HG03457 (cell line): Measurements from ENCODE around the gene HOXD11.

ENCODE experiments used
- ATAC-seq: cut with Tn5 transposase; IDR thresholded peaks from one replicate; pipeline ENCODE4 v1.9.1; 2021; ENCODE audit warnings: moderate number of reproducible peaks; ENCODE audit not compliant: unreplicated experiment

Gene HOXD11

DNA sequence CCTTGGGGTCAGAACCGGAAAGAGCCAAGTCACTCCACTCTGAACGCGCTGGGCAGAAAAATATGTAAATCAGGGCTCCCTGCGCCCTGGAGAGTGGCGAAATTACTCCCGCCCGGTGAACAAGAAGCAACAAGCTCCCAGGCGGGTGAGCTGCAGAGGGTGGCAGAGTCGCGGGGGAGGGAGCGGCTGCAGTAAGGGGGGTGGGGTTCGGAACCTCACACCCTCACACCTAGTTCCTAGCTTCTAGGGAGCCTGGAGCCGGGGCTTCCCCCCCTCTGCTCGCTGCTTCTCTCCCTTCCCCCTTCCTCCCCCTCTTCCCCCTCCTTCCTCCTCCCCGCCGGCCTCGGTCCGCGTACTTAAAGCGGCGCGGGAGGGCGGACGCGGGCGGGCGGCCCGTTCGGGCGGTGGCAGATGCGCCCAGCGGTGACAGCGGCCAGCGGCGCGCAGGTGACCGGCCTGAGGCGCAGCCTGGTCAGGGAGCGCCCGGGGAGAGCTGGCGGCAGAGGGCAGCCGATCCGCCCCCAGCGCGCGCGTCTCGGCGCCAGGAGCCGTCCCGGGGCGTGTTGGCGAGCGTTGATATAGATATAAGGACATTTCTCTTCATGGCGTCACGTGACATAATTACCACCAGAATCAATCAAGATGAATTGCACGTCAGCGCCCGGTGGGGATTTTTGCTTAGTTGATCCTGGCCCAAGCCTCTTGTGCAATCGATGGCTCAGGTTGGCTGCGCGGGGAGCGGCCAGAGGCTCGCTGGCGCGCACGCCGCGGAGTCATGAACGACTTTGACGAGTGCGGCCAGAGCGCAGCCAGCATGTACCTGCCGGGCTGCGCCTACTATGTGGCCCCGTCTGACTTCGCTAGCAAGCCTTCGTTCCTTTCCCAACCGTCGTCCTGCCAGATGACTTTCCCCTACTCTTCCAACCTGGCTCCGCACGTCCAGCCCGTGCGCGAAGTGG is at the start of gene HOXD11:
HOXD11 (plus strand) TSS at position 700 of the 959 bp plus-strand sequence; CDS start at position 776, 76 bp downstream.
- ATAC-seq: no peak

DNA sequence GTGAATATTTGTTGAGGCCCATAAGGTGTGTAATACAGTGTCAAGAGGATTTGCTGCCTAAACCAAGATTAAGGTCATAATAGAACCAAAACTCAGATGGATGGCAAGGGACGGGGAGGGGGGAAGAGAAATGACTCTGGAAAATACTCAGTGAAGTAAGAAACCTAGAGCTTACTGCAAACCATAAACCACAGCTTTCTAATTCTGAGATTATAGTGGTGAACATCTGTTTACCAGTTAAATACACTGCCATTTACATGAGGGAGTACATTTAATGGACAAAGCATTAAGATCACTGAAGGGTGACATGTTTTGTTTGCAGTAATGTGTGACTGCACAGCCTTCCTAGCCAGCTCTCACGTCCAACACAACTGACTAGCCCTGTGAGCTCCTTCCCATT is 43.1 kb upstream of the HOXD11 start:
- no peak for ATAC-seq

DNA sequence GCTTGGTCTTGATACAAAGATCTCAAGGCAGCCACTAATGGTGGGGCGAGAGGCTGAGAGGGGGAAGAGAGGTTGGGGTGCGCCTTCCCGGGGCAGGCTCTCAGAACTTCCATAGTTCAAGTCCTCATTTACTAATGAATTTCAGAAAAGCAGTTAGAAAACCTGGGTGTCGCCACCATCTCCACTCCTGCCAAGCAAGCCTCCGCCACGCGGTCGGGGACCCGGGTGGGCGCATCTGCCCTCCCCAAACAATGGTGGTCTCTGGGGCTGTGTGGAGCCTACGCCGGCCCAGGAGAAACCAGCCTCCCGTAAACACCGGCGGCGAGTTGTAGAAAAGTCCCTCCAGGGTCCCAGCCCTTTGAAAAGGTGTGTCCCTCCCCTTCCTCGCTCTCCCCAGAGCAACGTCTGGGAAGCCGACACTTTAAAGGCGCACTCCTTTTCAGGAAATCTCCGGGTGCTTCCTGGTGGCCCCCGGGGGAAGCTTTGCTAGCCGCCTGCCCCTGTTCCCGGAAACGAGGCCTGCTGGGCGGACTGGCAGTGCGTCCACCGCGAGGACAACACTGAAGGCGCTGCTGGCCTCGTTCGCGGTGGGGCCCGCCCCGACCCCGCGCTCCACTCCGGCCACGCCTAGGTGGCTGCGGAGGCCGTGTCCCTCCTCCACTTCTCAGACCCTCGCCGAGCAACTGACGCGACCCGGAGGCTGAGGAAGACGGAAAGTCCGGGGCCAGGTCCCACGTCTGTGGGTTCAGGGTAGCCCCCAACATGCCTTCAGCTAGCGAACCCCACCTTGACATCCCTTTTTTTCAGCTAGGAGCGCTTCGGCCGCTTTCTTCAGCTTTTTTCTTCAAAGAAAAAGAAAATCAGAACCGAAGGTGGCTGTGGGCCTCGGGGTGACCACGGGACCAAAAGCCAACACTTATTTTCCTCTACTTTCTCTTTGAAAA is 40.2 kb upstream of the HOXD11 start:
- ATAC-seq: no peak

DNA sequence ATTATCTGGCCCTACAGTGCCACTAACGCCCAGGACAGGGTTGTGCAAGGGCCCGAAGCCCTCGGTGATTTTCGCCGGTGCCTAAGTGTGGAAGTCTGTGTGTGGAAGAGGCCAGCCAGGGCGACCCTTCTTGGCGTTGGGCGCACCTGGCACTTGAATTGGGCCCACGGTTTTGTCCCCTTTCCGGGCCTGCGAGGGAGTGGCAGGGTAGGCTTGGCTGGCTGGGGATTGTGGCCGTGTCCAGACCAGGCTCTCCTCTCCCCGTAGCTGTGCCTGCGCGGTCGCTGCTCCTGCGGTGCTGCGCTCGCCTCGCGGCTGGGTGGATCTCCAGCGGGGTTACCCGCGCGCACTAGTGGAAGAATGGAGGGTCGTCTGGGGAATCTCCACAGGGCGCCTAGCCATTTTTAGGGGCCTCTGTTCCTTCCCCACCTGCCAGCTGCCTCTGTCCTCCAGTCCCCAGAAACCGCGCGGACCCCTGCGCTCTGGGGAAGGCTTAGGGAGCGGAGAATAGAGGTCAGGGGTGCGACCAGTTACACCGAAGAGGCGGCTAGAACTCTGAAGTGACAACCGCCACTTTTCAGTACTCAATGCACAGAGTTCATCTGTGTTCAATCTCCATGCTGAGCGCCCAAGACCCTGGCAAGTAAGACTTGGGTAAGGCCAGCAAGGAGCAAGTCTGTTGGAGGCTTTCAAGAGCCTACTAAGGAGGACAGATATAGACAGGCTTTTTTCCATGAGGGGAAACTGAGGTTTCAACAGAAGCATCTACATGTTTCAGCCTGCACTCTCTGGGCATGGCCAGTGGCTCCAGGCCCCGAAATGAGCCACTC is 39.3 kb upstream of the HOXD11 start:
- ATAC-seq: no peak

DNA sequence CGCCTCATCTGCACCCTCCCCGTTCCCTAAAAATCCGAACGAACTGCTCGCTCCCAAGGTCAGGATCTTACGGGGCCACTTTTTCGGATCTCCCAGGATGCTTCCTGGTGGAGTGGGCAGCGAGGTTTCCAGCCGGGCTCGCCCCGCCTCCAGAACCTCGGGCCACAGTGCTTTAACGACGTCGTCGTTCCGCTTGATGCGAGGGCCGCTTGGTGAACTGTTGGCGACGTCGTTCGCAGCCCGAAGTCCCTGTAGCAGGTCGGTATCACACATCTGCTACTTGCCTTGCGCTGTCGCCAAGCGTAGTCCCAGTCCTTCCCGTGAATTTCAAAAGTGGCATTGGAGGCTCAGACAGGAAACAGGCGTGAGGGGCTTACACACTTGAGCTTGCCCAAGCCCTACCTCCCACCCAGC is 38.7 kb upstream of the HOXD11 start:
- ATAC-seq: no peak

DNA sequence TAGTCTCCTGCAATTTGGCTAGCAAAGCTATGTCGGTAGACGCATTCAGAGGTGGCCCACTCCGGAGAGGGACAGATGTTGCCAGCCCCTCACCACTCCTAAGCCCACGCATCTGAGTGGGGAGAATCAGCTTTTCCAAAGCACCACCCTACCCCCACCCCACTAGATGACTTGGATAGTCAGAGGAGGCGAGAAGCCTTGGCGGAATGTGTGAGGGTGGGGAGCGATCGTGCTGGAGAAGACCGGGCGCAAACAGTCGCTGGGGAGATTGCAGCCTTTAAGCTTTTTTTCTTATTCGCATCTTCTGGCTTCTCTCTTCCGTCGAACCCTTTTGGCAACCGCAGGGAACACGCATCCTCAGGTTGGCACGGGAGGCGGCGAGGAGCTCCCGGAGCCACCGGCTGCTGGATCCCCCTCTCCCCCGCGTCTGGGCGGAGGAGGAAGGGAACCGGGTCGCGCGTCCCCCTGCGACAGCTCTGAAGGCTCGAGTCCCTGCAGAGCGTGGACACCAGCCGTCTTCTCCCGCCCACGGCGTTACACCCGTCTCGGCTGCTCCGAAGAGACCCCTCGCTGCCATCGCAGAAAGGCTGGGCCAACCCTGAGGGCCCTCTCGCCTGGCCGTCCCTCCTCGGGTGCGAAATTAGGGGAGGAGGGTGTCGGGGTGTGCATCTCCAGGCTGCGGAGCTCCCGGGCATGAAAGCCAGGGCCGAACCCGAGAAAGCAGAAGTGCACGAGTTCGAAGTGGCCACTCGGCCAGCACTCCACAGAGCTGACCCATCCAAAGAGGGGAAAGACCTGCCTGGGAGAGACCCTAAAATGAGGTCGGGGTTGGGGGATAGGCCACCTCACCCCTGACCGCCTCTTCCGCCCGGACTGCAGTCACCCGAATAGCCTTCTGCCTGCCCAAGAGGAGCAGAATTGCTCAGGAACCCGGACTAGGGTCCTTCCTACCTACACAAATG is 35.5 kb upstream of the HOXD11 start:
- no peak for ATAC-seq

DNA sequence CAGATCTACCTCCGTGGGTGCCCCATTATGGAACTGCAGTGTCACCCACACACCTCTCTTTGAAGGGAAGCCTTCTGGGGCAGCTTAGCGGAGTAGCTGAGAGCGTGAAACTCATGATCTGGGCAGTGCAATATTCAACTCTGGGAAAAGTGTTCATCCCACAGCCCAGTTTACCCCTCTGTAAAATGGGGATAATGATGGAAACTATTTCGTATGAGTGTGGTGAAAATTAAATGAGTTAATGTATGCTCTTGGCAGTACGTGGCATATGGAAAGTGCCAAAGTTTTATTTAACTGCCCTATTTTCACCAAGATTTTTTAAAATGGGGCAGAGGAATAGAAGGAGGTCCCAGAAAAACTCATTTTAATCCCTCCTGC is 34.8 kb upstream of the HOXD11 start:
- no peak for ATAC-seq

DNA sequence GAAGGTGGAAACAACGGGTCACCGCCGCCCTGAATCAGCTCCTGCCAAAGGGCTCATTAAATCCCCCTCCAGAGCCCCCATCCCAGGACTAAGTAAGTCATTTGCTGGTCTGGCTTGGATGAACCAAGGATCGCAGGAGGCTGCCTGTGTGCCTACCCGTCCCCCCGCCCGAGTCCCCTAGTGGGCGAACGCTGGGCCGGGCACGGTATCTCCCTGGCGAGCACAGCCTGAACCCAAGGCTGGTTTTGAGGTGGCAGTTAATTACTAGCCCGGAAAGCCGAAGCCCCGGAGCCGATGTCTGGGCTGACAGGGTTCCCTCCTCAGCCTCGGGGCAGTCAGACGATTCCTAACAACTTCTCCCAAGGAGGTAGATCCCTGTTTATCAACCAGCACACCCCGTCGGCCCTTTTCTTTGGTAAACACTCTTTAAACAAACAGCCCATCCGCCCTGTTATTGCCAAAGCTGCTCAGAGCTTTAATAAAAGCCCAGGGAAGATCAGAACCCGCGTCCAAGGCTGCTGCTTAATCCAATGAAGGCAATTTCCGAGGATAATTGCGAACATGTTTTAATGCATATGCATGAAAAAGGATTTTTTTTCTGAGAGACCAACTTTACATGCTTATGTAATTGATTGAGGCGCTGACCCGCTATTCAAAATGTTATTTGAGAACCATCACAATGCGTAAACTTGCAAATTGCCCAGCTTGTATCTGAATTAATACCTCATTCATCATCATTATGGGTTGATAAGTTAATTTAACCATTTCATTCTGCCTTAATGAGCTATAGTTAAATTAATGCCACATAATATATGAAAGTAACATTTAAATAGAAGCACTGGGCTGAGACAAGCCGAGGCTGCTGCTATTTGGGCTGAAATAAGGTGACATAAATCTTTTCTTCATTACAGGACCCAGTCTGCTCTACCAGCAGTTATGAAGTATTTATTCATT is 33.9 kb upstream of the HOXD11 start:
- ATAC-seq: no peak

DNA sequence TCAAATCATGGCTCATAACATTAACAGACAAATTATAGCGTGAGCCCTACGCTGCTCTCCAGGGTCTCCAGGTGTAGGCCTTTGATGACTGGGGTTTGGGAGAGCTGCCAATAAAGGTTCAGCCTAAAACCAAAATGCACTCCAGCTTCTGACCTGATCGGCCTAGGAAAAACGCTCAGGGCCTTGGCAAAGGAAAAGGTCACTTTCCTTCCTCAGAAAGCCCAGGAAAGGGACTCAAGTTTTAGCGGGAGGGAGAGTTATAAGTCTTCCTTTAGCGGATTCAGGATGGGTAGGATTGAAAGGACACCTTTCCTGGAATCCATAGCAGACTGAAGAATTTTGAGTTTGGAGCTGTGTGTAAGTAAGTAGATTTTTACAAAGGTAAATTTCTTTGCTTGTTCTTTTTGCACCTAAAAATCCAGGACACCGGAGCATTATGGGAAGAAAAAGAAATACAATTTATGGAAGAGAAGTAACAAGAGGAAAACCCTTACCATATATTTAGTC is 32.1 kb upstream of the HOXD11 start:
- no peak for ATAC-seq

DNA sequence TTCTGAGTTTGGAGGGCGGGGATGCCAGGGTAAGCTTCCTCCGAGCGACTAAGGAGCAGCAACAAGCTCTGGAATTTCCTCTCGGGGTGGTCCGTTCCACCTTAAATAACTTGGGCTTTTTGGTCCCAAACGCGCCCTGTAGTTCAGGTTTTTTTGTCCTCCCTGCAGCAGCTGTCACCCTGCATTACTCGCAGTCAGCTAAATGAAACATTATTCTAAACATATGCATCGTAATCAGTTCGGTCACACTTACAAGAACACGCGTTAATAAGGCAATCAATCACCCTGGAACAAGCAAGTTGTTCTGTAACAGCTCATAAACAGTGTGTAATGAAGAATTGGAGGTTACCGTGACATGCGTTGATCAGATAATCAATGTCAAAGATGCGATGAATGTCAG is 31.6 kb upstream of the HOXD11 start:
- no peak for ATAC-seq

DNA sequence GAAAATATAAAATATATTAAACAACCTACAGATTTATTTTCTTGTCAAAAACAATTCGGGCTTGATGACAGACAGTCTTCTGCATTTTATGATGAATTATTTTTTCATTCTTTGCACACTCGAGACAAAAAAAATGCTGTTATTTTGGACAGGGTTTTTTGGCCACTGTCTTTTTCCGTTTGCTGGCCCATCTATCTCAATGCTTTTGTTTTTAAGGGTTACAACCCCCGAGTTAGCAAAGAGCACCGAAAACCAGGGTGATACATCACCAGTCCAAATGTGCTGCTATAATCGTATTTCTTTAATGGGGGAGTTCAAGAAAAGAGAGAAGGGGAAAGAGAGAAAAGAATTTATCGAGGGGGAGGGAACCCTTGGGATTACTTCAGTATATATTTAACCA is 31.0 kb upstream of the HOXD11 start:
- ATAC-seq: no peak

DNA sequence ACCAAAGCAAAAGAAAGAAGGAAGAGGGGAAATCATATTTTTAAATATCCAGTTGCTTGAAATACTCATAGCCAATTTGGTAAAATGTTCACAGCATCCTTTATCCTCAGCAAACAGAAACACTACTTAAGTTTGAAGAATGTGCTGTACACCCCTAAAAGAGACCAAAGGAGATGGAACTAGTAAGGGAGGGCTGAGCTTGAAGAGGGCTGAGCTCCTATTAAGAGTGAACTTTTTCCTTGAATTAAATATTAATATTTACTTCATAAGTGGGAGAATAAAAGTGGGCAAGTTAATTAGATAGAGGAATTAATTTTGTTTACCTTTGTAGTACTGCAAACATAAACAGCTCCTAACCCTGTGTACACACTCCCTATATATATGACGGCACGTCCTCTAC is 30.3 kb upstream of the HOXD11 start:
- no peak for ATAC-seq

DNA sequence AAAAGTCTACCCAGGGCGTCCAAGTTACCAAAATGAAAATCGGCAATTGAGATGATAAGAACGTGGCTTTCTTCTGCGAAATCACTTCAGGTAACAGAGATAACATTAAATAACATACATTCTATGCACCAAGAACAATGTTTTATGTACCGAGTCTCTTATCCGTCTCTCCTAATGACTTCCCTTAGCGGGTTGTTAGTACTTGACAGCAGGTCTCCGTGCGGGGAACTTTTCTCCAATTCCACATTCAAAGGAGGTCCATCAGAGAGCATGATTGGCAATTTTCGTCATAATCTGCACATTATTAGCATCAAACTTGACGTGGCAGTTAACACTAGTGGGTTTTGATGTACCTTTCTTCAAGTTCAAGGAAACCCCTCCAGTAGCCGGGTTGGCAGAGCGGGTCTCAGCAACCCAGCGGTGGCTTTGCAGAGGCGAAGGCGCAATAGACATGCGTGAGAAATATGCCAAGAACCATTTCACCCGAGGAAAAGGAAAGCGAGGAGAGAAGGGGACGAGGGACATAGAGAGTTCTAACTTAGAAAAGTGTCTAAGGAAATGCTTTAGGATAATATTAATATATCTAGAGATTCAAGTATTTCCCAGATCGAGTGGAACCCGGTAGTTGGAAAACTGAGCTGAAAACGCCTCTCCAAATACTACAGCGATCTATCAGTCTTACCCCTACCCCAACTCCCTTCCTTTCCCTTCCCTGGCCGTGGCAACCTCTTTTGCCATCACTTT is 28.4 kb upstream of the HOXD11 start:
- ATAC-seq: no peak

DNA sequence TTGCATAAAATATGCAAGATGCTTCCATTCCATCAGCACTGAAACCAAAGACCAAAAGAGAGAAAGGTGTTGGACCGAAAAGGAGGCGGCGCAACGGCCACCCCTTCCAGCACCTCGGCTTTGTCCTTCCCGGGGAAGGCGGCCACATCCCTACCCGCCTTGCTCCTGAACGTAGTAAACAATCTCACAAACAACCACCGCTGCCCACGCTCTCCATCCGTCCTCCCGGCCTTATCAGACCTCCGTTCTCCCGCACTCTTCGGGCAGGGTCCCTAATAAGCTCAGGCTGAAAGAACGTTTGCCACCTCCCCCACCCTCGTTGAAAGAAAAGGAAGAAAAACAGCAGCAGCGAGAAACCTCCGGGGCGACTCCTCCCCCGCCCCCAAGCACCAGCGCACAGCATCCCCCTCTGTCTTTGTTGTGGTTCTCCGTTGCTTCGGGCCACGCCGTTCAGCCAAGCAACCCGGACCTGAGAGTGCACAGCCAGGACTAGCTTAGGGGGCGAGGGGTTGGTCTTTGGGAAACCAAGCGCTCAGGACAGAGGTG is 27.7 kb upstream of the HOXD11 start:
- ATAC-seq: no peak

DNA sequence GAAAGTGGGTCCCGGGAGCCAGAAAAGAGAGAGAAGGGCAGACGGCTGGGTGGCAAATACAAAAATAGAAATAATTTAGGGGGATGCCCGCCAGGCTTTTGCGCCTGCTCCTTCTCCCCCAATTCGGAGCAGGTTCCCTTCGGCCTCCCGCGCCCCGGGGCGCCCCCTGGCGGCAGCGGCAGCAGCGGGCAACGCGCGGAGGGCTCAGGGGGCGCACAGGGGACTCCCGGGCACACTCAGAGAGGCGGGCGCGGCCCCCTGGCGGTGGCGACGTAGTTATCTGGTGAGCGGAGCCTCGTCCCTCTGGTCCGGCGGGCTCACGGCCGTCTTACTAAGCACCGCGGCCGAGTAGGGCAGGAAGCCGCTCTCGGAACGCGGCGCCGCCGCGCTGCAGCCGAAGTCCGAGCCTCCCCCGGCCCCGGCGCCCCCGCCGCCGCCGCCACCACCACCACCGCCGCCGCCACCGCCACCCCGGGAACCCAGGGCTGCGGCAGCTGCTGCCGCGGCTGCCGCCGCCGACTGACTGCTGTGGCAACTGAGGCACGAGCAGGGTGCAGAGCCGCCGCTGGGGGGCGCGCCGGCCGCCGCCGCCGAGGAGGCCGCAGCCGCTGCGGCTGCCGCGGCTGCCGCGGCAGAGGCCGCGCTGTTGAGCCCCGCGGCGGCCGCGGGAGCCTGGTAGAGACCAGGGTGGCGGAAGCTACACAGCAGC is 27.1 kb upstream of the HOXD11 start:
- ATAC-seq: no peak

DNA sequence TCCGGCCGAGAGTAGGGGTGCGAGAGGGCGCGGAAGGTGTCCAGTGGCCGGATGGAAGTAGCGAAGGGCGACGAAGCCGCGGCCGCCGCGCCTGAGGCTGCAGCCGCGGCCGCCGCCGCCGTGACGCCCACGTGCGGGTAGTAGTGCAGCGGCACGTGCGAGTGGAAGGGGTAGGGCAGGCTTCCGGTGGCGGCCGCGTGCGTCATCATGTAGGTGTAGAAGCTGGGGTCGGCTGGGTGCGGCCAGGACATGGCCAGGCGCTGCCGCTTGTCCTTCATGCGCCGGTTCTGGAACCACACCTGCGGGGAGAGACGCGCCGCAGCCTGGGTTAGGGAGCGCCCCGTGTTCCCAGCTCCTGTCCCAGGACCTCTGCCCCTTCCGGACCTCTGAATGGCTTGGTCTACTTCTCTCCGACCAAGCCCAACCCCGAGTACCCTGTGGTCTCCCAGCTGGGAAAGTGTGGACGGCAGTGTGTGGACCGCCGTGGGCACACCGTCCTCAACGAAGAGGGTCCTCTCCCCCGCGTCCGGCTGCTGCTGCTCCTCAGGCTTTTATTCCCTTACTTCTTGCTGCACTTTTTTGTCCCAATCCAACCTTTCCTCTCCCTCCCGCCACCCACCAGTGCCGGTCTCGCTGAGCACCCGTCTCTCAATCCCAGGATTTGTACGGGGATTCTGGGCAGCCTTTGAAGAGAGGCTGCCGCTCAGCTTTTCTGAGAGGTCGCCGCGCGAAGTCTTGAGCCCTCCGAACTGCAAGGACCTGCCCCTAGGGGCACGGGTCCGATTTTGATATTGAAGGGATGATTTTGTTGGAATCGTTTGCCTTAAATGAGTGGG is 26.3 kb upstream of the HOXD11 start:
- no peak for ATAC-seq
